HEK293T (cell line): ENCODE data around the gene KIAA1671.

Experiments used
- CTCF ChIA-PET: fragments of 350-600 bp; formaldehyde crosslinking; extraction: SDS; loops from one replicate; lab custom pipeline; 2021; ENCODE audit warnings: antibody characterized with exemption, inconsistent platforms; lab: Yijun Ruan, JAX
- POLR2A ChIA-PET: fragments of 350-600 bp; formaldehyde crosslinking; extraction: SDS; loops from one replicate; lab custom pipeline; 2020; ENCODE audit warnings: antibody characterized with exemption, inconsistent platforms; lab: Yijun Ruan, JAX
- DNase-seq: peaks from one replicate; pipeline ENCODE4 v3.0.0; 2012; ENCODE audit warnings: mixed read lengths; ENCODE audit errors: extremely low spot score
- ARNT ChIP-seq: fragments of 450-650 bp; IDR thresholded peaks from 2 replicates; pipeline ENCODE4 v1.6.1; 2017; ENCODE audit warnings: mild to moderate bottlenecking
- BHLHE40 ChIP-seq: fragments of 450-650 bp; IDR thresholded peaks from 2 replicates; pipeline ENCODE4 v1.6.1; 2016; ENCODE audit warnings: mild to moderate bottlenecking, moderate library complexity, borderline replicate concordance
- CTBP1 ChIP-seq: fragments of 450-650 bp; IDR thresholded peaks from 2 replicates; pipeline ENCODE4 v1.6.1; 2016; ENCODE audit warnings: borderline replicate concordance
- ELF4 ChIP-seq: fragments of 450-650 bp; IDR thresholded peaks from 2 replicates; pipeline ENCODE4 v1.6.1; 2017; ENCODE audit warnings: antibody characterized with exemption
- FOXA1 ChIP-seq: fragments of 450-650 bp; IDR thresholded peaks from 2 replicates; pipeline ENCODE4 v1.6.1; 2016; ENCODE audit warnings: mild to moderate bottlenecking
- FOXK2 ChIP-seq: fragments of 450-650 bp; IDR thresholded peaks from 2 replicates; pipeline ENCODE4 v1.6.1; 2016; ENCODE audit warnings: mild to moderate bottlenecking
- FOXM1 ChIP-seq: fragments of 450-650 bp; IDR thresholded peaks from 2 replicates; pipeline ENCODE4 v1.6.1; 2017; ENCODE audit warnings: mild to moderate bottlenecking, borderline replicate concordance
- HDGF ChIP-seq: fragments of 450-650 bp; IDR thresholded peaks from 2 replicates; pipeline ENCODE4 v1.6.1; 2017; ENCODE audit warnings: antibody characterized with exemption, borderline replicate concordance
- L3MBTL2 ChIP-seq: fragments of 450-650 bp; conservative IDR thresholded peaks from 2 replicates; pipeline ENCODE4 v1.6.1; 2016; ENCODE audit warnings: mild to moderate bottlenecking
- LEF1 ChIP-seq: fragments of 450-650 bp; IDR thresholded peaks from 2 replicates; pipeline ENCODE4 v1.6.1; 2017; ENCODE audit warnings: mild to moderate bottlenecking, borderline replicate concordance
- NFRKB ChIP-seq: fragments of 450-650 bp; IDR thresholded peaks from 2 replicates; pipeline ENCODE4 v1.6.1; 2016; ENCODE audit warnings: mild to moderate bottlenecking, moderate library complexity
- SP1 ChIP-seq: fragments of 450-650 bp; IDR thresholded peaks from 2 replicates; pipeline ENCODE4 v1.6.1; 2017
- SUZ12 ChIP-seq: fragments of 450-650 bp; IDR thresholded peaks from 2 replicates; pipeline ENCODE4 v1.6.1; 2016; ENCODE audit warnings: mild to moderate bottlenecking
- TARDBP ChIP-seq: fragments of 450-650 bp; IDR thresholded peaks from 2 replicates; pipeline ENCODE4 v1.6.1; 2016
- ZNF384 ChIP-seq: fragments of 450-650 bp; IDR thresholded peaks from 2 replicates; pipeline ENCODE4 v1.6.1; 2016
- TF ChIP-seq, protein P1 (sequence below): fragments of 450-650 bp; IDR thresholded peaks from 2 replicates; pipeline ENCODE4 v1.6.1; 2016

Gene KIAA1671

GRCh38 chr22:24976442-24977218, 24.1 kb downstream of the KIAA1671 start:
- POLR2A ChIA-PET: interaction anchor here (0.7 to 1.0 kb wide), 2 partner anchors 14 to 23 kb away, joined by 3 read pairs; no protein-coding TSS in a partner anchor
- no peak for TF ChIP-seq HDGF
- TF ChIP-seq, protein P1, sequence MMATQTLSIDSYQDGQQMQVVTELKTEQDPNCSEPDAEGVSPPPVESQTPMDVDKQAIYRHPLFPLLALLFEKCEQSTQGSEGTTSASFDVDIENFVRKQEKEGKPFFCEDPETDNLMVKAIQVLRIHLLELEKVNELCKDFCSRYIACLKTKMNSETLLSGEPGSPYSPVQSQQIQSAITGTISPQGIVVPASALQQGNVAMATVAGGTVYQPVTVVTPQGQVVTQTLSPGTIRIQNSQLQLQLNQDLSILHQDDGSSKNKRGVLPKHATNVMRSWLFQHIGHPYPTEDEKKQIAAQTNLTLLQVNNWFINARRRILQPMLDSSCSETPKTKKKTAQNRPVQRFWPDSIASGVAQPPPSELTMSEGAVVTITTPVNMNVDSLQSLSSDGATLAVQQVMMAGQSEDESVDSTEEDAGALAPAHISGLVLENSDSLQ: peak; percentile 13; the same call in 1 of the 2 replicates
- CTCF ChIA-PET: interaction anchor here (0.9 kb wide), 1 partner anchor 38 kb away, joined by 3 read pairs; no protein-coding TSS in a partner anchor
- DNase-seq: no peak

GRCh38 chr22:24977370-24978221, 25.1 kb downstream of the KIAA1671 start:
- ChIA-PET CTCF (interaction anchor here (0.9 kb wide), 1 partner anchor 39 kb away, joined by 3 read pairs; no protein-coding TSS in a partner anchor), POLR2A (no interaction called here)
- TF ChIP-seq LEF1 (no peak), ARNT (no peak), SP1 (no peak), TARDBP (no peak), FOXM1 (no peak), CTBP1 (no peak), FOXK2 (no peak), FOXA1 (no peak), HDGF (no peak), BHLHE40 (no peak), NFRKB (no peak), ELF4 (no peak), ZNF384 (no peak)
- TF ChIP-seq, protein P1: no peak

DNA sequence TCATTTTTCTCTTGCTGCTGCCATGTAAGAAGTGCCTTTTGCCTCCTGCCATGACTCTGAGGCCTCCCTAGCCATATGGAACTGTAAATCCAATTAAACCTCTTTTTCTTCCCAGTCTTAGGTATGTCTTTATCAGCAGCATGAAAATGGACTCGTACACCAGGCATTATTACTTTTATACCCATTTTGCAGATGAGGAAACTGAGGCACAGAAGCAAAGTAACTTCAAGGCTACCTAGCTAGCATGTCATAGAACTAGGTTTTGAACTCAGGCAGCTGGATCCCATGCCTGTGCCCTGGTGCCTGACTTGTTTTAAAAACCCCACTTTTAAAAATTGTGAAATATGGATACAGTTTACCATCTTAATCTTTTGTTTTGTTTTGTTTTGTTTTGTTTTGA, 25.8 kb downstream of the KIAA1671 start:
- no peak for DNase-seq
- CTCF ChIA-PET: no interaction called here
- POLR2A ChIA-PET: no interaction called here
- TF ChIP-seq FOXM1 (no peak), NFRKB (no peak)

More at GRCh38 chr22:24977370-24978221, 25.1 kb downstream of the KIAA1671 start:
- peak; percentile 51 for DNase-seq

DNA sequence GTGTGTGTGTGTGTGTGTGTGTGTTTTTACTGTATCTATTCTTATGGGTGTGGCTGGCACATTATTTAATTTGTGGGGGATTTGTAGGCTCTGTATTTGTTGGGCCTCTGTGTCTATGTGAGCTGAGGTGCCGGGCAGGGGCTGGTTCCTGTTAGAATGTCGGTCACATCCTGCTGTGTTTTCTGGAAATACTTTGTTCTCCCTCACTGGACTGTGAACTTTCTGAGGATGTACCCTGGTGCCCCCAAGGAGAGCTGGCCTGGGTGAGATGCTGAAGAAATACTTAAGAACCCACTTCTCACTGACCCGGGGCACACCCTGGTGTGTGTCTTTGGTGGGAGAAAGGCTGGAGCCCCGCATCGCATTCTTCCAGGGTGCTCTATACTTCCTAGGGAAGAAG, 28.6 kb downstream of the KIAA1671 start:
- CTCF ChIA-PET: no interaction called here
- TF ChIP-seq LEF1 (no peak), FOXM1 (no peak), L3MBTL2 (no peak), FOXA1 (no peak), TARDBP (no peak), ARNT (no peak), FOXK2 (no peak), CTBP1 (no peak), ZNF384 (no peak), HDGF (no peak), BHLHE40 (no peak), SUZ12 (no peak), ELF4 (no peak), SP1 (no peak), NFRKB (no peak)
- TF ChIP-seq, protein P1: no peak
- no peak for DNase-seq
- POLR2A ChIA-PET: interaction anchor here (0.6 kb wide), 1 partner anchor 62 kb away, joined by 3 read pairs; no protein-coding TSS in a partner anchor

DNA sequence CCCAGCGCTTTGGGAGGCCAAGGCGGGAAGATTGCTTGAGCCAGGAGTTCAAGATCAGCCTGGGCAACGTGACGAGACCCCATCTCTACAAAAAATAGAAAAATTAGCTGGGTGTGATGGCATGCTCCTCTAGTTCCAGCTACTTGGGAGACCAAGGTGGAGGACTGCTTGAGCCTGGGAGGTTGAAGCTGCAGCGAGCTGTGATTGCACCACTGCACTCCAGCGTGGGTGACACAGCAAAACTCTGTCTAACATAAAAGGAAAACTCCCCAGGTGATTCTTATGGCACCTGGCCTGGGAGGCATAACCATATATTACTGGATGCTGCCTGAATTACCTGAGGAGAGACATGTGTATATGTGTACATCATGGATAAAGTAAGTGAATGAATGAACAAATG, 29.1 kb downstream of the KIAA1671 start:
- TF ChIP-seq LEF1: no peak
- no peak for TF ChIP-seq SP1
- no peak for TF ChIP-seq FOXK2
- no peak for TF ChIP-seq BHLHE40
- TF ChIP-seq, protein P1: no peak
- TF ChIP-seq L3MBTL2: no peak
- TF ChIP-seq TARDBP: no peak
- DNase-seq: no peak
- ChIA-PET CTCF (no interaction called here), POLR2A (interaction anchor here (0.6 kb wide), 1 partner anchor 62 kb away, joined by 3 read pairs; no protein-coding TSS in a partner anchor)
